Neutrophil (primary cell): Measurements from ENCODE around the gene FOXJ1.

Source experiments
- H3K27ac ChIP-seq: fragments of 200-600 bp; sonication (generic); 2 replicates; pipeline ENCODE4 v1.5.1; 2016; ENCODE audit warnings: mild to moderate bottlenecking, moderate library complexity
- H3K27me3 ChIP-seq: fragments of 200-600 bp; sonication (generic); 2 replicates; pipeline ENCODE4 v1.6.0; 2016; ENCODE audit warnings: mild to moderate bottlenecking
- H3K36me3 ChIP-seq: fragments of 200-600 bp; sonication (generic); 2 replicates; pipeline ENCODE4 v1.5.1; 2017
- H3K4me1 ChIP-seq, 2 experiments: fragments of 200-600 bp in 1 of 2; sonication (generic) in 1 of 2; 1 replicate in 1 of 2; 2 replicates in 1 of 2; pipeline versions ENCODE4 v1.5.1 to v1.6.1; 2013 to 2016; ENCODE audit warnings: low read depth in 1 of 2, low read length in 1 of 2, mild to moderate bottlenecking in 1 of 2, moderate library complexity in 1 of 2; ENCODE audit not compliant: control insufficient read depth in 1 of 2, insufficient read depth in 1 of 2
- H3K4me3 ChIP-seq, 2 experiments: fragments of 200-600 bp in 1 of 2; sonication (generic) in 1 of 2; 1 replicate in 1 of 2; 2 replicates in 1 of 2; pipeline ENCODE4 v1.5.1; 2013 to 2016; ENCODE audit warnings: low read depth in 1 of 2, low read length in 1 of 2, mild to moderate bottlenecking in 1 of 2, moderate library complexity in 1 of 2
- H3K9me3 ChIP-seq: fragments of 200-600 bp; sonication (generic); 2 replicates; pipeline ENCODE4 v1.5.1; 2016
- TF ChIP-seq, protein P1 (sequence below): fragments of 200-600 bp; sonication (generic); IDR thresholded peaks from 2 replicates; pipeline ENCODE4 v1.5.1; 2016; ENCODE audit warnings: antibody characterized with exemption

Gene FOXJ1

DNA sequence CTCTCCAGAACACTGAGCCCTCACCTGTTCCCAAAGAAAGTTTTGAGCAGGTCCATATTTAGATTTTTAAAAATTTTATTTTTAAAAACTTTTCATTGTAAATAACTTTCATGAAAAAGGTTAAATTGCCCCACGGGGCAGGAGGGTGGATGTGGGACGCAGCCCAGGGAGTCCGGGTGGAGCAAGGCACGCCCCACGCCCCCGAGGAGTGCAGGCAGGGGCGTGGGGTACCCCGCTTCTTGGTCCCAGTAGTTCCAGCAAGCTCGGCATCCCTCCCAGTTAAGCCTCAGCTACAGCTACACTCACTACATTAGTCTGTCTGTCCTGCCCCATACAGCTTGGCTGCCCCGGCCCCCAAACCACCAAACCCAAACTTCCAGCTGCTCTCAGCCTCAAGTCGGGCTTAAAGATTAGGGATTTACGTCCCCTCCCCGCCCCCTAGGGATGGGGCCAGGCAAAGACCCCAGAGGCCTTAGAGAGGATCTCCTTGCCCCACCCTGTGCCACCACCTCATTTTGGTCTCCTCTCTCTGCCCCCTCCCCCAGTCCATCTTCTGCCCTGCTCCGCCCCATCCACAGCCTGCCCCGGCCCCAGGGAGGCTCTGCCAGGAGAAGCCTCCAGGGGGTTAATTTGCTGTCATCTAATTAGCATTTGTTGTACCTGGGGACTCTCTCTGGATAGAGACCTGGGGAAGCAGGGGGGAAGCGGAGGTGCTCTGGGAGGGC is 4.6 kb downstream of the FOXJ1 start:
- H3K27me3 ChIP-seq: peaks cover 53% of the 10 kb centered on the region
- TF ChIP-seq, protein P1, sequence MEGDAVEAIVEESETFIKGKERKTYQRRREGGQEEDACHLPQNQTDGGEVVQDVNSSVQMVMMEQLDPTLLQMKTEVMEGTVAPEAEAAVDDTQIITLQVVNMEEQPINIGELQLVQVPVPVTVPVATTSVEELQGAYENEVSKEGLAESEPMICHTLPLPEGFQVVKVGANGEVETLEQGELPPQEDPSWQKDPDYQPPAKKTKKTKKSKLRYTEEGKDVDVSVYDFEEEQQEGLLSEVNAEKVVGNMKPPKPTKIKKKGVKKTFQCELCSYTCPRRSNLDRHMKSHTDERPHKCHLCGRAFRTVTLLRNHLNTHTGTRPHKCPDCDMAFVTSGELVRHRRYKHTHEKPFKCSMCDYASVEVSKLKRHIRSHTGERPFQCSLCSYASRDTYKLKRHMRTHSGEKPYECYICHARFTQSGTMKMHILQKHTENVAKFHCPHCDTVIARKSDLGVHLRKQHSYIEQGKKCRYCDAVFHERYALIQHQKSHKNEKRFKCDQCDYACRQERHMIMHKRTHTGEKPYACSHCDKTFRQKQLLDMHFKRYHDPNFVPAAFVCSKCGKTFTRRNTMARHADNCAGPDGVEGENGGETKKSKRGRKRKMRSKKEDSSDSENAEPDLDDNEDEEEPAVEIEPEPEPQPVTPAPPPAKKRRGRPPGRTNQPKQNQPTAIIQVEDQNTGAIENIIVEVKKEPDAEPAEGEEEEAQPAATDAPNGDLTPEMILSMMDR: no peak

DNA sequence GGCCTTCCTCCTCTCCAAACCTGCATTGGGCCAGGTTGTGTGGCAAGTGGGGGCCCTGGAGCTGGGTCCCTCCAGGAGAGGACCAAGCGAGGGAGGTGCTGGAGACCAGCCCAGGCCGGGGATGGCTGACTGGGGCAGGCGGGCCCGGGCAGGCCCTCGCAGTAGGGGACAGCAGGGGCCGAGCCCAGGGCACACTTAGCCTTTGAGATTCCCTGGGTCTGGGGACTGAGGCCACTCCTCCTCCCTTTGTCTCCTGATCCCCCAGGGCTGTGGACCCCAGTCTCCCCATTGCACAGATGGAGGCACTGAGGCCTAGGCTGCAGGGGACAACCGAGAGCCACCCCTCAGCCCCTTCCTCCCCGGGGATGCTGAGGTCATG is 5.2 kb downstream of the FOXJ1 start:
- Histone ChIP-seq H3K27ac (no peak overlapping the region), H3K4me3 (no peak overlapping the region), H3K9me3 (no peaks in the 10 kb centered on the region), H3K4me1 (peaks cover 11 to 12% of the 10 kb centered on the region in 2 experiments), H3K27me3 (peaks cover 50% of the 10 kb centered on the region), H3K36me3 (no peaks in the 10 kb centered on the region)
- TF ChIP-seq, protein P1: no peak

More for the DNA sequence above, 4.6 kb downstream of the FOXJ1 start:
- Histone ChIP-seq H3K36me3 (no peaks in the 10 kb centered on the region), H3K4me3 (no peak overlapping the region), H3K4me1 (peaks cover 17 to 18% of the 10 kb centered on the region in 2 experiments), H3K27ac (no peak overlapping the region), H3K9me3 (no peaks in the 10 kb centered on the region)

DNA sequence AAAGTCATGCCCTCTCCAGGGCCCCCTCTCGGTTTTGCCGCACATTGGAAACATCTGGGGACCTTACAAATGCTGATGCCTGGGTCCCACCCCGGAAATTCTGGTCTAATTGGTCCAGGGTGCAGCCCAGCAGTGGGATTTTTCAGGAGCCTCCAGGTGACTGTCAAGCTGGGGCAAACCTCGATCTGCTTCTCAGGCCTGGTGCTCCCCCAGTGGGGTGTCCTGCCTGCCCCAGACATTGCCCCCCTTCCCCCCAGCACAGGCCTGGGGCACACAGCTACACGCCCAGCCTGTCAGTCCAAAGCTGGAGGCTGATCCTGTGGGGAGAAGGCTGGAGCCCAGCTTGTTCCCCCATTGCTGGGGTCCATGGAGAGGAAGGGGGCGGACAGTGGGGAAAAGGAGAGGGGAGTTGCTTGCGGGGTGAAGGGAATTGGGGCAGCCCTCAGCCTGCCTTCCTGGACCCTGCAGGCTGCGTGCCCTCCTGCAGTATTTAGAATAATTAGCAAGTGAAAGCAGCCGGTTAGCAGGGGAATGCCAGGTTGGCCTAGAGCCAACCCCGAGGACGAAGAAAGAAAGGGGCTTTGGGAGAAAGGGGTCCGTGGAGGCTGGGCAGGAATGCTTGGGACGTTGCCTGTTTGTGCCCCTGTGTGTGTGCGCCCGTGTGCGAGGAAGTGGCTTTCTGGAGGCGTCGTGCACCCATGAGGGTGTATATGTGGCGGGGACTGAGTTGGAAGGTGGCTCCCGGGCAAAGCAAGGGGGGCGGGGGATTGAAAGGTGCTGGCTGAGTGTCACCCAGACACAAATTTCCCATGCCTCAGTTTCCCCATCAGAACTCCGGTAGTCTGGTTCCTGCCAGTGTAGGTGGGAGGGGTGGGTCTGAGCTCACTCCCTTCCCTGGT is 5.9 kb downstream of the FOXJ1 start:
- H3K4me1 ChIP-seq: peaks cover 6 to 8% of the 10 kb centered on the region in 2 experiments
- H3K27ac ChIP-seq: no peak overlapping the region
- TF ChIP-seq, protein P1: no peak
- H3K9me3 ChIP-seq: no peaks in the 10 kb centered on the region
- H3K4me3 ChIP-seq: no peak overlapping the region
- H3K27me3 ChIP-seq: peaks cover 44% of the 10 kb centered on the region
- no peaks in the 10 kb centered on the region for H3K36me3 ChIP-seq

DNA sequence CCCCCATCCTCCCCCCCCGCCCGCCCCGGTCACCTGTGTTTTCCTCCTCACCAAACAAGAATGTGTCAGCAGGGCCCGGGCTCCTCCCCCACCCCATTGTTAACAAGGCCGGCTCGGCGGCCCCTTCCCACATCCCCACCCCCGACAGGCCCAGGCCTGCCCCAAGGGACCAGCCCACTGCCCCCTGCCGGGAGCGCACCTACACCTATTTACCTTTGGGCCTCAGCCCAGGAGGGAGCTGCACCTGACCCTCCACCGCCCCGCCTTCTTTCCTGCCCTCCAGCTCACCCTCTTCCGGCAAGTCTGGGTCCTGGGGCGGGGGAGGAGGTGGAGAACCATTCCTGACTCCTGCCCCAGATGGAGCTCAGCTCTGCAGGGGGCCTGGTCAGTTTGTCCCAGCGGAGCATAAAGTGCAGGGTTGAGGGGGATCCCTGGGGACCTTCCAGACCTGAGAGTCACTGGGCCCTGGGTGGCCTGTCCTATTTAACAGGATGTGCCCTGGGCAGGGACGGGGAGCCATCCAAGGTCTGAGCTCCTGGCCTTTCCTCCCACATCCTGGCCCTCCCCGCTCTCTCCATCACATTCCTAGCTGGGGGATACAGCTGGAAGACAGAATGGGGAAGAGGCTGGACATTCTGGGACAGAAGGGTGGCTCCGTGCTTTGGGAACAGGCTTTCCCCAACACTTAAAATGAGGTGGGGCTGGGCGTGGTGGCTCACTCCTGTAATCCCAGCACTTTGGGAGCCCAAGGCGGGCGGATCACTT is 8.3 kb downstream of the FOXJ1 start:
- no peak overlapping the region for H3K4me3 ChIP-seq
- TF ChIP-seq, protein P1: no peak
- peaks cover 0 to 4% of the 10 kb centered on the region in 2 experiments for H3K4me1 ChIP-seq
- no peaks in the 10 kb centered on the region for H3K9me3 ChIP-seq
- H3K36me3 ChIP-seq: no peaks in the 10 kb centered on the region
- peaks cover 20% of the 10 kb centered on the region for H3K27me3 ChIP-seq
- H3K27ac ChIP-seq: no peak overlapping the region

DNA sequence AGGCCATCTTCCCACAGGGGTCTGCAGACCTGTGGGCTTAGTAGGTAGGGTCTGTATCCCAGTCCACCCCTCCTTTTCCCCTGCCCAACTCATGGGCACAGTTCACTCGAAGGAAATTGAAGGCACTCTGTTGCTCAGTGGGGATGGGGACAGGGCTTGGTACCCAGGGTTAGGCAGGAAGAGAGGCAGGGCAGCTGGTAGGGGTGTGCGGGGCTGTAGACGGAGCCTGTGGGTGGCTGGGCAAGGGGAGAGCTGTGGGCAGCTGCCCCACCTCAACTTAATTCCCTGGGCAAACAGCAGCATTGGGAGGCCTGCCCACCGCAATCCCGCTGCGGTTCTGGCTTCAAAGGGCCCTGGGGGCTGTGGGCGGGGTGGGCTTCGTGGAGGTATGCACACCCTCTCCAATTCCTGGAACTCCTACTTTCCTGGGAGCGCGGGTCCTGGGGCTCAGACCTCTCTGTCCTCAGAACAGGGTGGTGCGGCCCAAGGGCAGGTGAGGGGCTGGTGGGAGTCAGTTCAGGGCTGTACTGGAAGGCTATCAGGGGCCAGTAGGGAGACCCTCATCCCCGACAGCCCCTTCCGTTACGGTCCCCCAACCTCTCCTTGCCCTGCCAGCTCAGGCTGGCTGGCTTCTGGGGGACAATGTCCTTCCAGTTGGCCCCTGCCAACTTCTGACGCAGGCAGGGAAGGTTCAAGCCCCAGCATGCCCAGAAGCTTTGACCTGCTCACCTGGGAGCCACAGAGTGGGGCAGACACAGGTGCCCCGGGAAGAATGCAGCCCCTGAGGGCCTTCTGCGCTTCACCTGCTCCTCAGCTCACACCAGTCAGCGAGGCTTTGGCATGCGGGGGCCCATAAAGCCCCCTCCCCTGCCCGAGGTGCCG is 9.1 kb downstream of the FOXJ1 start:
- H3K4me3 ChIP-seq: no peak overlapping the region
- H3K9me3 ChIP-seq: no peaks in the 10 kb centered on the region

More for the DNA sequence above, 9.1 kb downstream of the FOXJ1 start:
- H3K36me3 ChIP-seq: no peaks in the 10 kb centered on the region
- peaks cover 0 to 4% of the 10 kb centered on the region in 2 experiments for H3K4me1 ChIP-seq
- peaks cover 13% of the 10 kb centered on the region for H3K27me3 ChIP-seq
- H3K27ac ChIP-seq: no peak overlapping the region
- TF ChIP-seq, protein P1: no peak
